SK-N-SH (cell line): ENCODE data around the gene RASGRF2.

ENCODE experiments used
- EP300 ChIP-seq, 2 experiments: IDR thresholded peaks; 2 replicates each; pipeline versions ENCODE4 v1.4.0 to v1.6.1; 2012; ENCODE audit warnings: borderline replicate concordance in 1 of 2, low read depth in 1 of 2, low read length in 1 of 2
- FOXJ3 ChIP-seq: sonication (generic); formaldehyde crosslinking; IDR thresholded peaks from 2 replicates; pipeline ENCODE4 v1.5.1; 2020; ENCODE audit warnings: mild to moderate bottlenecking, missing genetic modification reagents
- PBX3 ChIP-seq: IDR thresholded peaks from 2 replicates; pipeline ENCODE4; 2012
- POLR2AphosphoS5 ChIP-seq: IDR thresholded peaks from 2 replicates; pipeline ENCODE4 v1.6.1; 2012; ENCODE audit warnings: low read depth, low read length
- SIN3A ChIP-seq: IDR thresholded peaks from 2 replicates; pipeline ENCODE4 v1.6.1; 2012; ENCODE audit warnings: low read depth, mild to moderate bottlenecking, low read length, moderate library complexity, borderline replicate concordance
- TAF1 ChIP-seq: IDR thresholded peaks from 2 replicates; pipeline ENCODE4 v1.6.1; 2012; ENCODE audit warnings: low read depth, mild to moderate bottlenecking, low read length, moderate library complexity, borderline replicate concordance
- YY1 ChIP-seq: IDR thresholded peaks from 2 replicates; pipeline ENCODE4 v1.4.0; 2012; ENCODE audit warnings: low read depth, mild to moderate bottlenecking
- TF ChIP-seq, protein P1 (sequence below): fragments of 200-600 bp; sonication (generic); IDR thresholded peaks from 2 replicates; pipeline ENCODE4 v1.6.1; 2017; ENCODE audit warnings: antibody characterized with exemption, mild to moderate bottlenecking, moderate library complexity
- TF ChIP-seq, protein P2 (sequence below): IDR thresholded peaks from 2 replicates; pipeline ENCODE4 v1.4.0; 2012; ENCODE audit warnings: low read depth, borderline replicate concordance

- TF ChIP-seq, protein P1, sequence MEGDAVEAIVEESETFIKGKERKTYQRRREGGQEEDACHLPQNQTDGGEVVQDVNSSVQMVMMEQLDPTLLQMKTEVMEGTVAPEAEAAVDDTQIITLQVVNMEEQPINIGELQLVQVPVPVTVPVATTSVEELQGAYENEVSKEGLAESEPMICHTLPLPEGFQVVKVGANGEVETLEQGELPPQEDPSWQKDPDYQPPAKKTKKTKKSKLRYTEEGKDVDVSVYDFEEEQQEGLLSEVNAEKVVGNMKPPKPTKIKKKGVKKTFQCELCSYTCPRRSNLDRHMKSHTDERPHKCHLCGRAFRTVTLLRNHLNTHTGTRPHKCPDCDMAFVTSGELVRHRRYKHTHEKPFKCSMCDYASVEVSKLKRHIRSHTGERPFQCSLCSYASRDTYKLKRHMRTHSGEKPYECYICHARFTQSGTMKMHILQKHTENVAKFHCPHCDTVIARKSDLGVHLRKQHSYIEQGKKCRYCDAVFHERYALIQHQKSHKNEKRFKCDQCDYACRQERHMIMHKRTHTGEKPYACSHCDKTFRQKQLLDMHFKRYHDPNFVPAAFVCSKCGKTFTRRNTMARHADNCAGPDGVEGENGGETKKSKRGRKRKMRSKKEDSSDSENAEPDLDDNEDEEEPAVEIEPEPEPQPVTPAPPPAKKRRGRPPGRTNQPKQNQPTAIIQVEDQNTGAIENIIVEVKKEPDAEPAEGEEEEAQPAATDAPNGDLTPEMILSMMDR = no peak
- no peak for TF ChIP-seq FOXJ3 (CRISPR knock-in tag)
- no peak for TF ChIP-seq POLR2AphosphoS5
- TF ChIP-seq SIN3A = no peak
- TF ChIP-seq, protein P2, sequence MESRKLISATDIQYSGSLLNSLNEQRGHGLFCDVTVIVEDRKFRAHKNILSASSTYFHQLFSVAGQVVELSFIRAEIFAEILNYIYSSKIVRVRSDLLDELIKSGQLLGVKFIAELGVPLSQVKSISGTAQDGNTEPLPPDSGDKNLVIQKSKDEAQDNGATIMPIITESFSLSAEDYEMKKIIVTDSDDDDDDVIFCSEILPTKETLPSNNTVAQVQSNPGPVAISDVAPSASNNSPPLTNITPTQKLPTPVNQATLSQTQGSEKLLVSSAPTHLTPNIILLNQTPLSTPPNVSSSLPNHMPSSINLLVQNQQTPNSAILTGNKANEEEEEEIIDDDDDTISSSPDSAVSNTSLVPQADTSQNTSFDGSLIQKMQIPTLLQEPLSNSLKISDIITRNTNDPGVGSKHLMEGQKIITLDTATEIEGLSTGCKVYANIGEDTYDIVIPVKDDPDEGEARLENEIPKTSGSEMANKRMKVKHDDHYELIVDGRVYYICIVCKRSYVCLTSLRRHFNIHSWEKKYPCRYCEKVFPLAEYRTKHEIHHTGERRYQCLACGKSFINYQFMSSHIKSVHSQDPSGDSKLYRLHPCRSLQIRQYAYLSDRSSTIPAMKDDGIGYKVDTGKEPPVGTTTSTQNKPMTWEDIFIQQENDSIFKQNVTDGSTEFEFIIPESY = no peak
- TF ChIP-seq PBX3 = no peak
- TF ChIP-seq EP300 (IDR thresholded peaks at IDR 0.05; ENCODE audit: borderline replicate concordance in 1 of 2, low read depth in 1 of 2, low read length in 1 of 2) = no peak
- no peak for TF ChIP-seq YY1
- no peak for TF ChIP-seq TAF1
Measured at GRCh38 chr5:81075041-81075440, 114.9 kb downstream of the RASGRF2 start.
